Testis (tissue), 3 donors: ENCODE data around the gene LSMEM2. TPM values are rescaled to one million over a fixed set of nuclear protein-coding genes. Genes with fewer than 3 reads are reported as not detected.

Source experiments
- DNase-seq: peaks from one replicate; pipeline ENCODE4 v3.0.0-alpha.2; 2019
- H3K27ac ChIP-seq, 2 donors: fragments of 200-600 bp; sonication (generic); one replicate each; pipeline ENCODE4 v1.5.1; 2019
- H3K27me3 ChIP-seq: fragments of 200-600 bp; sonication (generic); one replicate; pipeline ENCODE4 v1.5.1; 2019
- H3K36me3 ChIP-seq: fragments of 200-600 bp; sonication (generic); one replicate; pipeline ENCODE4 v1.5.1; 2017; ENCODE audit warnings: low read depth; ENCODE audit errors: missing control alignments
- H3K4me1 ChIP-seq: fragments of 200-600 bp; sonication (generic); one replicate; pipeline ENCODE4 v1.5.1; 2019
- H3K4me3 ChIP-seq, 2 donors: fragments of 200-600 bp; sonication (generic); one replicate each; pipeline ENCODE4 v1.5.1; 2017 to 2019
- H3K9me3 ChIP-seq: fragments of 200-600 bp; sonication (generic); one replicate; pipeline ENCODE4 v1.5.1; 2017
- POLR2A ChIP-seq: fragments of 450-650 bp; IDR thresholded peaks from one replicate; pipeline ENCODE4 v1.6.1; 2017; ENCODE audit warnings: antibody characterized with exemption, mild to moderate bottlenecking, moderate library complexity
- WGBS, 2 donors: methylation state at CpG; one replicate each; pipeline ENCODE4 v1.1.5; 2018; 5-methylcytosine and 5-hydroxymethylcytosine counted together
- intact Hi-C: fragments of 100-400 bp; cut with DNase I; formaldehyde crosslinking; loops from one replicate; pipeline ENCODE4 v1.15.1; 2023; ENCODE audit warnings: low total_unique reads
- polyA plus RNA-seq: library from polyadenylated mRNA; stranded (reverse); fragments of 350-450 nt; fragmentation: Illumina TruSeq; extraction: RNeasy Lipid Tissue Mini Kit (QIAGEN cat#74804); gene quantifications from one replicate; pipeline ENCODE4 v1.2.3, GENCODE V29; 2014; ENCODE audit warnings: low read depth, low replicate concordance; ENCODE audit not compliant: insufficient read depth
- total RNA-seq, 2 donors: library from RNA; depleted of rRNA; stranded (reverse); fragments of >200 nt; gene quantifications; one replicate each; pipeline ENCODE4 v1.2.3, GENCODE V29; 2016
- TF ChIP-seq, protein P1 (sequence below), 3 experiments: fragments of 450-650 bp in 2 of 3; fragments of 200-600 bp in 1 of 3; sonication (generic) in 1 of 3; IDR thresholded peaks; one replicate each; pipeline ENCODE4 v1.5.1; 2016 to 2019; ENCODE audit warnings: antibody characterized with exemption in 3 of 3, mild to moderate bottlenecking in 2 of 3, moderate library complexity in 1 of 3

The LSMEM2 gene
- total and polyA plus RNA-seq, 3 donors from 2014 or later: 1.5 to 3.2 (median 2.6) TPM

DNA sequence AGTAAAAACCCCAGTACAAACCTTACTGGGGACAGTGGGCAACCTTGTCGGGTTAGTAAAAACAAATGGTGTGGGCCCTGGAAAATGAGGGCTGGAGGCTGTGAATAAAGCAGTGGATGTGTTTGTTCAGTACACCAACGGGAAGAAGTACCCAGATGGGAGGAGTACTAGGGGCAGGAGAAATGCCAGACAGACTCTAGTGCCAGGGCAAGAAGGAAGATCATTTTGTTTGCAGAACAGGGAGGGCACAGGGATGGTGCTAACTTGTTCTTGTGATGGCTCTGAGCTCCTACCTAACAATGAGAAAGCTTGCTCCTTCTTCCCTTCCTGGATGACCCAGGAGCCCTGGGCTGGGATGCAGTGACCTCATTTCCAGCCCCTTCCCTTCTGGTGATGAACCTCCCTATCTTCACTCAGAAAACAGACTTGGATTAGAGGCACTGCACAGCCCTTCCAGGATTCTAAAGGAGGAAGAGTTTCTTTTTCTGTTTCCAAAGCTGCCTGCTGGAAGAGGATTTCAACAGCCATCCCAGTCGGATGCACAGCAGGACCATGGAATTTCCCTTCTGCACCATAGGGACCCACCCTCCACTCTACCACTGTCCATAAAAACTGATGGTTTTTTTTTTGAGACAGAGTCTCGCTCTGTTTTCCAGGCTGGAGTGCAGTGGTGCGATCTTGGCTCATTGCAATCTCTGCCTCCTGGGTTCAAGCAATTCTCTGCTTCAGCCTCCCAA is 55.6 kb downstream of the LSMEM2 start:
- intact Hi-C loops: no loop called here
- Histone ChIP-seq H3K27ac (peak overlapping the region in 1 of 2 donors; percentile 74), H3K27me3 (no peaks in the 10 kb centered on the region), H3K4me3 (no peak overlapping the region), H3K9me3 (no peaks in the 10 kb centered on the region), H3K36me3 (no peaks in the 10 kb centered on the region), H3K4me1 (peaks cover 35% of the 10 kb centered on the region)
- WGBS, 2 donors: 72% methylated on average over 5 of the region's 5 CpGs
- no peak for DNase-seq
- TF ChIP-seq, protein P1, sequence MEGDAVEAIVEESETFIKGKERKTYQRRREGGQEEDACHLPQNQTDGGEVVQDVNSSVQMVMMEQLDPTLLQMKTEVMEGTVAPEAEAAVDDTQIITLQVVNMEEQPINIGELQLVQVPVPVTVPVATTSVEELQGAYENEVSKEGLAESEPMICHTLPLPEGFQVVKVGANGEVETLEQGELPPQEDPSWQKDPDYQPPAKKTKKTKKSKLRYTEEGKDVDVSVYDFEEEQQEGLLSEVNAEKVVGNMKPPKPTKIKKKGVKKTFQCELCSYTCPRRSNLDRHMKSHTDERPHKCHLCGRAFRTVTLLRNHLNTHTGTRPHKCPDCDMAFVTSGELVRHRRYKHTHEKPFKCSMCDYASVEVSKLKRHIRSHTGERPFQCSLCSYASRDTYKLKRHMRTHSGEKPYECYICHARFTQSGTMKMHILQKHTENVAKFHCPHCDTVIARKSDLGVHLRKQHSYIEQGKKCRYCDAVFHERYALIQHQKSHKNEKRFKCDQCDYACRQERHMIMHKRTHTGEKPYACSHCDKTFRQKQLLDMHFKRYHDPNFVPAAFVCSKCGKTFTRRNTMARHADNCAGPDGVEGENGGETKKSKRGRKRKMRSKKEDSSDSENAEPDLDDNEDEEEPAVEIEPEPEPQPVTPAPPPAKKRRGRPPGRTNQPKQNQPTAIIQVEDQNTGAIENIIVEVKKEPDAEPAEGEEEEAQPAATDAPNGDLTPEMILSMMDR (IDR thresholded peaks at IDR 0.05): no peak
- TF ChIP-seq POLR2A: no peak

GRCh38 chr3:50336452-50337174 is 57.7 kb downstream of the LSMEM2 start:
- TF ChIP-seq, protein P1 (IDR thresholded peaks at IDR 0.05): no peak
- TF ChIP-seq POLR2A: no peak
- H3K36me3 ChIP-seq: no peaks in the 10 kb centered on the region
- peak overlapping the region; percentile 74 to 91 for H3K4me3 ChIP-seq
- H3K9me3 ChIP-seq: no peaks in the 10 kb centered on the region
- H3K27ac ChIP-seq: peak overlapping the region; percentile 87 to 97
- intact Hi-C loops: no loop called here
- DNase-seq: no peak
- 2 to 3% methylated on average over 8 to 15 of the region's 31 CpGs for WGBS, 2 donors
- H3K4me1 ChIP-seq: peaks cover 41% of the 10 kb centered on the region
- H3K27me3 ChIP-seq: no peaks in the 10 kb centered on the region

DNA sequence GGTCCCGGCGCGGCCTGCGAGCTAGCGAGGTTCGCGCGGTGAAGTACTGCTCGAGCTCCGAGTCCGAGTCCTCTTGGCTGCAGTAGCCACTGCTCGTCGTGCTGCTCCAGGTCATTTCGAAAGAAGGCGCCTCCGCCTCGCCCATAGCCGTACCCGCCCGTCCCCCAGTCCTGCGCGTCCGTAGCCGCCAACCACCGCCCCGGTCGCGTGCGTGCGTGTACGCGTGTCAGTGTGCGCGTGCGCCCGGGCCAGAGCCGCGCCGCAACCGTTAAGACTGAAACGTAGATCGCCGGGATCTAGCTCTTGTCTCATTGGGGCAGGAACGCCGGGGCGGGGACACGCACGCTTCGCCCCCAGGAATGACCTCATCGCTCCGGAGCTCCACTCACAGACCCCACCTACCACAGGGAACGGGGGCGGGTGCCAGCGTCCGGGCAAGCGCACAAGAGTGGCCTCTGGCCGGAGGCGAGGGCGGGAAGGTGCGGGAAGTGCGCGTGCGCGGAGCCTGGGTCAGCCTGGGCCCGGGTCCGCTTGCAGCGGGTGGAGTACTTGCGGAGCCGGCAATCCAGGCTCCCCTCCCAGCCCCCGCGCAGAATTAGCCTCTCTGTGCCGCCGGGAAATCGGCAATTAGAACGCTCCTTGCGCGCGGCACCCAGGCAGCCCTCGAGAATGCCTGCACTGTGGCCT is 58.4 kb downstream of the LSMEM2 start:
- Histone ChIP-seq H3K4me3 (peak overlapping the region; percentile 74 to 91), H3K36me3 (no peaks in the 10 kb centered on the region), H3K27me3 (no peaks in the 10 kb centered on the region), H3K9me3 (no peaks in the 10 kb centered on the region), H3K27ac (peak overlapping the region; percentile 87 to 97), H3K4me1 (peaks cover 41% of the 10 kb centered on the region)
- intact Hi-C loops: no loop called here
- peak; percentile 21 for TF ChIP-seq POLR2A
- TF ChIP-seq, protein P1 (IDR thresholded peaks at IDR 0.05): no peak
- 1% methylated on average over 61 of the region's 79 CpGs; no CpG with 5 or more reads in 1 of the 2 donors for WGBS, 2 donors
- DNase-seq: peak; percentile 99

Other genes starting within 250 kb of the LSMEM2 start
- gene RBM5, start 190.2 kb upstream of the LSMEM2 start, total RNA-seq: 100 to 1,000 TPM; 341 to 368 TPM
- gene RBM5, start 190.2 kb upstream of the LSMEM2 start, polyA plus RNA-seq: 214 TPM
- gene SEMA3F, start 123.8 kb upstream of the LSMEM2 start, total RNA-seq: 1 to 10 TPM; 6.9 to 8.3 TPM
- gene SEMA3F, start 123.8 kb upstream of the LSMEM2 start, polyA plus RNA-seq: 7.5 TPM
- 1 to 10 TPM in 1 of 2 donors, under 1 TPM in 1; 0.93 to 1.2 TPM for gene GNAT1, start 87.5 kb upstream of the LSMEM2 start, total RNA-seq
- gene GNAT1, start 87.5 kb upstream of the LSMEM2 start, polyA plus RNA-seq: 2.3 TPM
- gene SLC38A3, start 73.8 kb upstream of the LSMEM2 start, total RNA-seq: 1 to 10 TPM; 4.3 to 5.4 TPM
- 3.4 TPM for gene SLC38A3, start 73.8 kb upstream of the LSMEM2 start, polyA plus RNA-seq
- gene GNAI2, start 42.9 kb upstream of the LSMEM2 start, total RNA-seq: 100 to 1,000 TPM; 239 to 343 TPM
- gene GNAI2, start 42.9 kb upstream of the LSMEM2 start, polyA plus RNA-seq: 238 TPM
- 10 to 100 TPM; 12.9 to 26.7 TPM for gene SEMA3B, start 9.9 kb upstream of the LSMEM2 start, total RNA-seq
- 30.2 TPM for gene SEMA3B, start 9.9 kb upstream of the LSMEM2 start, polyA plus RNA-seq
- 10 to 100 TPM; 55.3 to 60.9 TPM for gene IFRD2, start 13.3 kb downstream of the LSMEM2 start, total RNA-seq
- gene IFRD2, start 13.3 kb downstream of the LSMEM2 start, polyA plus RNA-seq: 42.3 TPM
- 10 to 100 TPM; 13.8 to 25.2 TPM for gene HYAL3, start 20.3 kb downstream of the LSMEM2 start, total RNA-seq
- gene HYAL3, start 20.3 kb downstream of the LSMEM2 start, polyA plus RNA-seq: 27.9 TPM
- 10 to 100 TPM; 37.9 to 79.4 TPM for gene NAA80, start 20.3 kb downstream of the LSMEM2 start, total RNA-seq
- gene NAA80, start 20.3 kb downstream of the LSMEM2 start, polyA plus RNA-seq: 72.4 TPM
- gene HYAL1, start 24.5 kb downstream of the LSMEM2 start, total RNA-seq: 1 to 10 TPM; 2.7 to 3.2 TPM
- gene HYAL1, start 24.5 kb downstream of the LSMEM2 start, polyA plus RNA-seq: 3.7 TPM
- gene HYAL2, start 43.7 kb downstream of the LSMEM2 start, total RNA-seq: 100 to 1,000 TPM in 1 of 2 donors, 10 to 100 TPM in 1; 90.9 to 111 TPM
- 58.6 TPM for gene HYAL2, start 43.7 kb downstream of the LSMEM2 start, polyA plus RNA-seq
- gene TUSC2, start 49.1 kb downstream of the LSMEM2 start, total RNA-seq: 10 to 100 TPM; 32.7 to 44.5 TPM
- 43.4 TPM for gene TUSC2, start 49.1 kb downstream of the LSMEM2 start, polyA plus RNA-seq
- gene RASSF1, start 61.7 kb downstream of the LSMEM2 start, total RNA-seq: 10 to 100 TPM; 50.0 to 52.2 TPM
- 60.1 TPM for gene RASSF1, start 61.7 kb downstream of the LSMEM2 start, polyA plus RNA-seq
- gene ZMYND10, start 66.6 kb downstream of the LSMEM2 start, total RNA-seq: 100 to 1,000 TPM; 241 to 335 TPM
- gene ZMYND10, start 66.6 kb downstream of the LSMEM2 start, polyA plus RNA-seq: 763 TPM
- gene NPRL2, start 71.7 kb downstream of the LSMEM2 start, total RNA-seq: 10 to 100 TPM; 26.9 to 29.2 TPM
- gene NPRL2, start 71.7 kb downstream of the LSMEM2 start, polyA plus RNA-seq: 28.0 TPM
- 10 to 100 TPM; 18.9 to 21.1 TPM for gene CYB561D2, start 71.8 kb downstream of the LSMEM2 start, total RNA-seq
- gene CYB561D2, start 71.8 kb downstream of the LSMEM2 start, polyA plus RNA-seq: 16.0 TPM
- gene TMEM115, start 80.4 kb downstream of the LSMEM2 start, total RNA-seq: 10 to 100 TPM; 63.2 to 72.4 TPM
- 37.6 TPM for gene TMEM115, start 80.4 kb downstream of the LSMEM2 start, polyA plus RNA-seq
- gene CACNA2D2, start 224.5 kb downstream of the LSMEM2 start, total RNA-seq: 10 to 100 TPM; 16.1 to 19.3 TPM
- gene CACNA2D2, start 224.5 kb downstream of the LSMEM2 start, polyA plus RNA-seq: 15.9 TPM